H9 (cell line): Measurements from ENCODE around the gene C9orf72. TPM values are rescaled to one million over a fixed set of nuclear protein-coding genes. Genes with fewer than 3 reads are reported as not detected.

Experiments
- DNase-seq: peaks from one replicate; pipeline ENCODE4 v3.0.0-alpha.2; 2017
- H2AFZ ChIP-seq: one replicate; pipeline ENCODE4 v1.6.1; 2013; ENCODE audit warnings: mild to moderate bottlenecking, low read length, control low read depth, moderate library complexity
- H2AK5ac ChIP-seq: 2 replicates; pipeline ENCODE4 v1.6.1; 2013; ENCODE audit warnings: low read length, control low read depth, mixed read lengths; ENCODE audit not compliant: insufficient read length
- H2BK120ac ChIP-seq: one replicate; pipeline ENCODE4 v1.6.1; 2013; ENCODE audit warnings: low read depth, mild to moderate bottlenecking, low read length, control low read depth, inconsistent platforms; ENCODE audit not compliant: poor library complexity, severe bottlenecking
- H2BK12ac ChIP-seq: 2 replicates; pipeline ENCODE4 v1.6.1; 2013; ENCODE audit warnings: low read length, control low read depth, mixed read lengths, low read depth; ENCODE audit not compliant: insufficient read length
- H2BK15ac ChIP-seq: 2 replicates; pipeline ENCODE4 v1.6.1; 2013; ENCODE audit warnings: low read depth, low read length, control low read depth
- H2BK20ac ChIP-seq: one replicate; pipeline ENCODE4 v1.6.1; 2013; ENCODE audit warnings: low read depth, mild to moderate bottlenecking, low read length, control low read depth, inconsistent platforms; ENCODE audit not compliant: poor library complexity, severe bottlenecking
- H2BK5ac ChIP-seq: 2 replicates; pipeline ENCODE4 v1.6.1; 2013; ENCODE audit warnings: low read length, control low read depth, mixed read lengths; ENCODE audit not compliant: insufficient read length
- H3K14ac ChIP-seq: 2 replicates; pipeline ENCODE4 v1.6.1; 2013; ENCODE audit warnings: low read length, control low read depth; ENCODE audit not compliant: insufficient read depth
- H3K18ac ChIP-seq: 2 replicates; pipeline ENCODE4 v1.6.1; 2013; ENCODE audit warnings: low read depth, mild to moderate bottlenecking, mixed read lengths, low read length, control low read depth; ENCODE audit not compliant: insufficient read length
- H3K23ac ChIP-seq: 2 replicates; pipeline ENCODE4 v1.6.1; 2013; ENCODE audit warnings: low read length, control low read depth, mixed read lengths, low read depth; ENCODE audit not compliant: insufficient read length
- H3K23me2 ChIP-seq: 2 replicates; pipeline ENCODE4 v1.6.1; 2013; ENCODE audit warnings: low read depth, mild to moderate bottlenecking, mixed read lengths, low read length, control low read depth; ENCODE audit not compliant: insufficient read length, poor library complexity, severe bottlenecking
- H3K27ac ChIP-seq: 2 replicates; pipeline ENCODE4 v1.5.1; 2013; ENCODE audit warnings: low read length, control low read depth, mixed read lengths, low read depth; ENCODE audit not compliant: insufficient read length
- H3K27me3 ChIP-seq: 2 replicates; pipeline ENCODE4 v1.6.1; 2013; ENCODE audit warnings: low read length, control low read depth, inconsistent platforms; ENCODE audit not compliant: insufficient read depth
- H3K4ac ChIP-seq: 2 replicates; pipeline ENCODE4 v1.6.1; 2013; ENCODE audit warnings: low read depth, mild to moderate bottlenecking, control low read depth, inconsistent platforms, low read length, moderate library complexity
- H3K4me1 ChIP-seq: 2 replicates; pipeline ENCODE4 v1.6.1; 2013; ENCODE audit warnings: low read length, control low read depth, inconsistent platforms; ENCODE audit not compliant: insufficient read depth
- H3K4me2 ChIP-seq: 2 replicates; pipeline ENCODE4 v1.6.1; 2013; ENCODE audit warnings: low read length, control low read depth, mixed read lengths; ENCODE audit not compliant: insufficient read length, insufficient read depth
- H3K56ac ChIP-seq: 2 replicates; pipeline ENCODE4 v1.6.1; 2013; ENCODE audit warnings: low read depth, mild to moderate bottlenecking, mixed read lengths, low read length, control low read depth; ENCODE audit not compliant: insufficient read length
- H3K79me1 ChIP-seq: 2 replicates; pipeline ENCODE4 v1.6.1; 2013; ENCODE audit warnings: low read depth, mild to moderate bottlenecking, moderate library complexity, low read length, control low read depth, inconsistent platforms; ENCODE audit not compliant: insufficient read depth, poor library complexity, severe bottlenecking
- H3K79me2 ChIP-seq: 2 replicates; pipeline ENCODE4 v1.6.1; 2013; ENCODE audit warnings: low read length, control low read depth, inconsistent platforms; ENCODE audit not compliant: insufficient read depth
- H3K9ac ChIP-seq: 2 replicates; pipeline ENCODE4 v1.6.1; 2013; ENCODE audit warnings: low read length, control low read depth, mixed read lengths; ENCODE audit not compliant: insufficient read length; ENCODE audit errors: extremely low read depth
- H3K9me3 ChIP-seq: one replicate; pipeline ENCODE4 v1.6.1; 2013; ENCODE audit warnings: low read depth, low read length, inconsistent platforms; ENCODE audit not compliant: control insufficient read depth
- H3T11ph ChIP-seq: one replicate; pipeline ENCODE4 v1.6.1; 2013; ENCODE audit warnings: mild to moderate bottlenecking, low read length, control low read depth, inconsistent platforms
- H4K20me1 ChIP-seq: one replicate; pipeline ENCODE4 v1.6.1; 2013; ENCODE audit not compliant: control insufficient read depth, insufficient read length, insufficient read depth
- H4K5ac ChIP-seq: 2 replicates; pipeline ENCODE4 v1.6.1; 2013; ENCODE audit warnings: low read depth, mild to moderate bottlenecking, mixed read lengths, low read length, control low read depth; ENCODE audit not compliant: insufficient read length
- H4K8ac ChIP-seq: replicated peaks from 2 replicates; pipeline ENCODE4 v1.6.1; 2013; ENCODE audit warnings: low read length, control low read depth, mixed read lengths, low read depth; ENCODE audit not compliant: insufficient read length
- H4K91ac ChIP-seq: 2 replicates; pipeline ENCODE4 v1.6.1; 2013; ENCODE audit warnings: low read depth, mild to moderate bottlenecking, moderate library complexity, mixed read lengths, low read length, control low read depth; ENCODE audit not compliant: insufficient read length
- H3K27ac Mint-ChIP-seq, 3 experiments: 2 replicates in 2 of 3; 3 replicates in 1 of 3; pipeline ENCODE4 v1.8.0; 2020 to 2021; ENCODE audit warnings: mixed read lengths in 3 of 3, mild to moderate bottlenecking in 1 of 3, moderate library complexity in 1 of 3
- H3K27me3 Mint-ChIP-seq: 2 replicates; pipeline ENCODE4 v1.8.0; 2021; ENCODE audit warnings: low read depth, mild to moderate bottlenecking, moderate library complexity, mixed read lengths
- H3K36me3 Mint-ChIP-seq, 3 experiments: 2 replicates in 2 of 3; 3 replicates in 1 of 3; pipeline ENCODE4 v1.8.0; 2020 to 2021; ENCODE audit warnings: low read depth in 3 of 3, mixed read lengths in 3 of 3; ENCODE audit not compliant: insufficient read depth in 1 of 3
- H3K4me1 Mint-ChIP-seq, 2 experiments: 2 replicates each; pipeline ENCODE4 v1.8.0; 2020; ENCODE audit warnings: mixed read lengths in 2 of 2
- H3K4me3 Mint-ChIP-seq, 2 experiments: 2 replicates in 1 of 2; 3 replicates in 1 of 2; pipeline ENCODE4 v1.8.0; 2020 to 2021; ENCODE audit warnings: mild to moderate bottlenecking in 2 of 2, mixed read lengths in 2 of 2, moderate library complexity in 1 of 2
- H3K9me3 Mint-ChIP-seq, 2 experiments: 2 replicates in 1 of 2; 3 replicates in 1 of 2; pipeline ENCODE4 v1.8.0; 2020; ENCODE audit warnings: mild to moderate bottlenecking in 2 of 2, mixed read lengths in 2 of 2, moderate library complexity in 1 of 2
- WGBS: extraction: QIAGEN DNeasy Blood & Tissue Kit; methylation state at CpG from one replicate; pipeline ENCODE4 v1.1.7; 2013; ENCODE audit warnings: missing lambda C conversion rate, low lambda C conversion rate, mixed read lengths; ENCODE audit not compliant: insufficient read length; ENCODE audit errors: extremely low coverage; 5-methylcytosine and 5-hydroxymethylcytosine counted together
- total RNA-seq: library from RNA; stranded (reverse); gene quantifications from 2 replicates; pipeline ENCODE4 v1.2.1, GENCODE V29; 2021
- TF ChIP-seq, protein P1 (sequence below): fragments of 200-600 bp; sonication (generic); conservative IDR thresholded peaks from 3 replicates; pipeline ENCODE4 v1.8.0; 2021; ENCODE audit warnings: antibody characterized with exemption, mild to moderate bottlenecking

Gene C9orf72
- total RNA-seq, 1 experiment from 2014 or later, result 17.0 TPM

- Histone ChIP-seq H3K4me2 (no peak overlapping the region), H3K18ac (no peak overlapping the region), H2BK20ac (no peak overlapping the region), H3K14ac (no peak overlapping the region), H4K20me1 (no peaks in the 10 kb centered on the region), H2BK15ac (no peak overlapping the region), H2BK120ac (no peak overlapping the region), H2BK5ac (no peak overlapping the region), H3K9me3 (no peaks in the 10 kb centered on the region), H4K91ac (no peak overlapping the region), H3T11ph (no peak overlapping the region), H3K79me2 (peaks cover 6% of the 10 kb centered on the region; the same call in 1 of the 2 replicates), H4K5ac (no peak overlapping the region), H3K23ac (no peak overlapping the region), H3K27ac (no peak overlapping the region), H3K9ac (no peak overlapping the region), H2BK12ac (no peak overlapping the region), H3K27me3 (no peaks in the 10 kb centered on the region), H3K79me1 (no peaks in the 10 kb centered on the region), H3K23me2 (no peaks in the 10 kb centered on the region), H4K8ac (no peak overlapping the region), H2AK5ac (no peak overlapping the region), H3K4ac (no peak overlapping the region), H2AFZ (no peak overlapping the region), H3K56ac (no peak overlapping the region), H3K4me1 (no peaks in the 10 kb centered on the region; the same call in 1 of the 2 replicates)
- no peak overlapping the region for H3K4me3 Mint-ChIP-seq
- no peaks in the 10 kb centered on the region for H3K36me3 Mint-ChIP-seq
- peaks cover 7 to 16% of the 10 kb centered on the region in 2 experiments for H3K4me1 Mint-ChIP-seq
- H3K27me3 Mint-ChIP-seq, result no peaks in the 10 kb centered on the region
- peak overlapping the region in 1 of 3 experiments; percentile 1; a peak in 1 of 7 replicates for H3K27ac Mint-ChIP-seq
- whole genome bisulfite sequencing, result no CpG with 5 or more reads among the region's 2 CpGs
- TF ChIP-seq, protein P1, sequence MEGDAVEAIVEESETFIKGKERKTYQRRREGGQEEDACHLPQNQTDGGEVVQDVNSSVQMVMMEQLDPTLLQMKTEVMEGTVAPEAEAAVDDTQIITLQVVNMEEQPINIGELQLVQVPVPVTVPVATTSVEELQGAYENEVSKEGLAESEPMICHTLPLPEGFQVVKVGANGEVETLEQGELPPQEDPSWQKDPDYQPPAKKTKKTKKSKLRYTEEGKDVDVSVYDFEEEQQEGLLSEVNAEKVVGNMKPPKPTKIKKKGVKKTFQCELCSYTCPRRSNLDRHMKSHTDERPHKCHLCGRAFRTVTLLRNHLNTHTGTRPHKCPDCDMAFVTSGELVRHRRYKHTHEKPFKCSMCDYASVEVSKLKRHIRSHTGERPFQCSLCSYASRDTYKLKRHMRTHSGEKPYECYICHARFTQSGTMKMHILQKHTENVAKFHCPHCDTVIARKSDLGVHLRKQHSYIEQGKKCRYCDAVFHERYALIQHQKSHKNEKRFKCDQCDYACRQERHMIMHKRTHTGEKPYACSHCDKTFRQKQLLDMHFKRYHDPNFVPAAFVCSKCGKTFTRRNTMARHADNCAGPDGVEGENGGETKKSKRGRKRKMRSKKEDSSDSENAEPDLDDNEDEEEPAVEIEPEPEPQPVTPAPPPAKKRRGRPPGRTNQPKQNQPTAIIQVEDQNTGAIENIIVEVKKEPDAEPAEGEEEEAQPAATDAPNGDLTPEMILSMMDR, result no peak
- no peaks in the 10 kb centered on the region for H3K9me3 Mint-ChIP-seq
- DNase-seq, result no peak
These were observed 55.3 kb downstream of the C9orf72 start for GRCh38 chr9:27518006-27518405.
